ENCODE measurements around the gene INTS4. TPM values are rescaled to one million over a fixed set of nuclear protein-coding genes. Genes with fewer than 3 reads are reported as not detected.
"Not testable (repeated sequence)": the region's sequence is repeated elsewhere in the genome, so short reads cannot be mapped to it uniquely, and the experiment has no call there.

INTS4 gene
- polyA plus RNA-seq, 3 donors, result 23.5 to 41.7 (median 29.0) TPM

- H3K4me1 ChIP-seq (ENCODE audit: control insufficient read depth in 1 of 2, insufficient read depth in 2 of 2, low read length in 2 of 2); H3K4me1 Mint-ChIP-seq; DNase-seq; H3K79me2 ChIP-seq (ENCODE audit: insufficient read depth, low read length); H3K9me3 ChIP-seq (replicated peaks in 1 of 2; ENCODE audit: control insufficient read depth in 1 of 2, insufficient read depth in 1 of 2, low read length in 2 of 2); H3K9me3 Mint-ChIP-seq; H3K27ac ChIP-seq (ENCODE audit: low read depth in 1 of 2, low read length in 2 of 2); H2AFZ ChIP-seq (ENCODE audit: insufficient read depth, low read depth, low read length, poor library complexity, severe bottlenecking); H3K4me3 Mint-ChIP-seq; H3K27me3 ChIP-seq (ENCODE audit: control insufficient read depth in 2 of 2, insufficient read depth in 2 of 2, low read length in 2 of 2); H4K20me1 ChIP-seq (ENCODE audit: insufficient read depth, low read length); H3K27me3 Mint-ChIP-seq (ENCODE audit: low read depth in 3 of 3); H3K4me3 ChIP-seq (replicated peaks in 1 of 3; ENCODE audit: low read depth in 2 of 3, low read length in 3 of 3); H3K4me2 ChIP-seq (replicated peaks; ENCODE audit: extremely low read depth, low read length, poor library complexity, severe bottlenecking); intact Hi-C loops (cut with micrococcal nuclease); H3K9ac ChIP-seq (ENCODE audit: insufficient read depth, low read length, poor library complexity, severe bottlenecking): not testable (repeated sequence)
- no CpG with 5 or more reads among the region's 2 CpGs for WGBS (ENCODE audit: insufficient coverage)
- Mint-ChIP-seq H3K27ac (peak overlapping the region in 2 of 7 donors; percentile 12 to 20), H3K36me3 (peaks cover 53 to 71% of the 10 kb centered on the region in 2 donors)
- H3K36me3 ChIP-seq (replicated peaks in 1 of 2; ENCODE audit: control insufficient read depth in 1 of 2, insufficient read depth in 2 of 2, low read length in 2 of 2), result peaks cover 22 to 43% of the 10 kb centered on the region in 2 donors
Measured at GRCh38 chr11:77917713-77918112, 76.8 kb downstream of the INTS4 start.

GRCh38 chr11:77914307-77914791, 80.1 kb downstream of the INTS4 start:
- H3K4me2 ChIP-seq (replicated peaks; ENCODE audit: extremely low read depth, low read length, poor library complexity, severe bottlenecking); H3K9ac ChIP-seq (ENCODE audit: insufficient read depth, low read length, poor library complexity, severe bottlenecking); H2AFZ ChIP-seq (ENCODE audit: insufficient read depth, low read depth, low read length, poor library complexity, severe bottlenecking); H3K4me3 ChIP-seq (replicated peaks in 1 of 3; ENCODE audit: low read depth in 2 of 3, low read length in 3 of 3); H3K4me1 ChIP-seq (ENCODE audit: control insufficient read depth in 1 of 2, insufficient read depth in 2 of 2, low read length in 2 of 2); H3K4me1 Mint-ChIP-seq; H4K20me1 ChIP-seq (ENCODE audit: insufficient read depth, low read length); H3K79me2 ChIP-seq (ENCODE audit: insufficient read depth, low read length); H3K4me3 Mint-ChIP-seq; H3K27me3 ChIP-seq (ENCODE audit: control insufficient read depth in 2 of 2, insufficient read depth in 2 of 2, low read length in 2 of 2); H3K9me3 ChIP-seq (replicated peaks in 1 of 2; ENCODE audit: control insufficient read depth in 1 of 2, insufficient read depth in 1 of 2, low read length in 2 of 2); H3K27ac ChIP-seq (ENCODE audit: low read depth in 1 of 2, low read length in 2 of 2); intact Hi-C loops (cut with micrococcal nuclease); H3K27ac Mint-ChIP-seq; H3K27me3 Mint-ChIP-seq (ENCODE audit: low read depth in 3 of 3); H3K9me3 Mint-ChIP-seq; DNase-seq: not testable (repeated sequence)
- WGBS (ENCODE audit: insufficient coverage), result 83% methylated on average over 3 of the region's 4 CpGs
- peaks cover 22 to 55% of the 10 kb centered on the region in 2 donors for H3K36me3 ChIP-seq (replicated peaks in 1 of 2; ENCODE audit: control insufficient read depth in 1 of 2, insufficient read depth in 2 of 2, low read length in 2 of 2)
- H3K36me3 Mint-ChIP-seq, result peaks cover 50 to 63% of the 10 kb centered on the region in 2 donors

- H3K27ac ChIP-seq (ENCODE audit: low read depth in 1 of 2, low read length in 2 of 2); H3K9ac ChIP-seq (ENCODE audit: insufficient read depth, low read length, poor library complexity, severe bottlenecking); H3K4me2 ChIP-seq (replicated peaks; ENCODE audit: extremely low read depth, low read length, poor library complexity, severe bottlenecking); H3K27me3 Mint-ChIP-seq (ENCODE audit: low read depth in 3 of 3); H3K27me3 ChIP-seq (ENCODE audit: control insufficient read depth in 2 of 2, insufficient read depth in 2 of 2, low read length in 2 of 2); H3K9me3 Mint-ChIP-seq; H3K4me1 Mint-ChIP-seq; H3K4me3 ChIP-seq (replicated peaks in 1 of 3; ENCODE audit: low read depth in 2 of 3, low read length in 3 of 3); H3K79me2 ChIP-seq (ENCODE audit: insufficient read depth, low read length); H3K4me3 Mint-ChIP-seq; H3K27ac Mint-ChIP-seq; H2AFZ ChIP-seq (ENCODE audit: insufficient read depth, low read depth, low read length, poor library complexity, severe bottlenecking); H3K4me1 ChIP-seq (ENCODE audit: control insufficient read depth in 1 of 2, insufficient read depth in 2 of 2, low read length in 2 of 2); DNase-seq; intact Hi-C loops (cut with micrococcal nuclease); H3K9me3 ChIP-seq (replicated peaks in 1 of 2; ENCODE audit: control insufficient read depth in 1 of 2, insufficient read depth in 1 of 2, low read length in 2 of 2); H4K20me1 ChIP-seq (ENCODE audit: insufficient read depth, low read length): not testable (repeated sequence)
- H3K36me3 ChIP-seq (replicated peaks in 1 of 2; ENCODE audit: control insufficient read depth in 1 of 2, insufficient read depth in 2 of 2, low read length in 2 of 2), result peaks cover 25 to 55% of the 10 kb centered on the region in 2 donors
- peaks cover 49 to 60% of the 10 kb centered on the region in 2 donors for H3K36me3 Mint-ChIP-seq
- whole genome bisulfite sequencing (ENCODE audit: insufficient coverage), result no CpG with 5 or more reads among the region's 4 CpGs
Measured at GRCh38 chr11:77913608-77914306, 80.7 kb downstream of the INTS4 start.

GRCh38 chr11:77910828-77911227, 83.6 kb downstream of the INTS4 start:
- 80% methylated on average over 2 of the region's 6 CpGs for WGBS (ENCODE audit: insufficient coverage)
- H4K20me1 ChIP-seq (ENCODE audit: insufficient read depth, low read length); H3K27me3 Mint-ChIP-seq (ENCODE audit: low read depth in 3 of 3); H2AFZ ChIP-seq (ENCODE audit: insufficient read depth, low read depth, low read length, poor library complexity, severe bottlenecking); intact Hi-C loops (cut with micrococcal nuclease); H3K4me1 Mint-ChIP-seq; H3K4me2 ChIP-seq (replicated peaks; ENCODE audit: extremely low read depth, low read length, poor library complexity, severe bottlenecking); H3K27me3 ChIP-seq (ENCODE audit: control insufficient read depth in 2 of 2, insufficient read depth in 2 of 2, low read length in 2 of 2); H3K9me3 Mint-ChIP-seq; H3K9ac ChIP-seq (ENCODE audit: insufficient read depth, low read length, poor library complexity, severe bottlenecking); DNase-seq; H3K27ac ChIP-seq (ENCODE audit: low read depth in 1 of 2, low read length in 2 of 2); H3K9me3 ChIP-seq (replicated peaks in 1 of 2; ENCODE audit: control insufficient read depth in 1 of 2, insufficient read depth in 1 of 2, low read length in 2 of 2); H3K4me3 ChIP-seq (replicated peaks in 1 of 3; ENCODE audit: low read depth in 2 of 3, low read length in 3 of 3); H3K4me3 Mint-ChIP-seq; H3K27ac Mint-ChIP-seq; H3K79me2 ChIP-seq (ENCODE audit: insufficient read depth, low read length); H3K4me1 ChIP-seq (ENCODE audit: control insufficient read depth in 1 of 2, insufficient read depth in 2 of 2, low read length in 2 of 2): not testable (repeated sequence)
- H3K36me3 ChIP-seq (replicated peaks in 1 of 2; ENCODE audit: control insufficient read depth in 1 of 2, insufficient read depth in 2 of 2, low read length in 2 of 2), result peaks cover 41 to 69% of the 10 kb centered on the region in 2 donors
- peaks cover 51 to 63% of the 10 kb centered on the region in 2 donors for H3K36me3 Mint-ChIP-seq

Measured in CD14-positive monocyte (primary cell).